Measurements from ENCODE around the gene SPAM1.

GRCh38 chr7:123935436-123936381 is 10.7 kb downstream of the SPAM1 start:
- TF ChIP-seq POLR2AphosphoS5 (IDR thresholded peaks at IDR 0.05; ENCODE audit: low read depth, low read length), result no peak
- no peak for TF ChIP-seq SIN3A (IDR thresholded peaks at IDR 0.05; ENCODE audit: borderline replicate concordance, insufficient read depth, low read length)
- no peak for TF ChIP-seq TAF1 (IDR thresholded peaks at IDR 0.05; ENCODE audit: borderline replicate concordance, insufficient read depth, low read length)
